IMR-90 (cell line): ENCODE results near the gene MRPL4. TPM values are rescaled to one million over a fixed set of nuclear protein-coding genes. Genes with fewer than 3 reads are reported as not detected.

ENCODE experiments used
- ATAC-seq: fragments of 200-7000 bp; cut with Tn5 transposase; 2 replicates; pipeline ENCODE4 v1.9.1; 2020; ENCODE audit warnings: low read depth, mild to moderate bottlenecking, moderate library complexity
- BruUV-seq: library from RNA; stranded (reverse); fragments of 400-500 nt; replicated peaks from 2 replicates; lab custom pipeline; 2021; lab: Mats Ljungman, UMichigan
- CTCF ChIA-PET: fragments of 300-600 bp; formaldehyde crosslinking; extraction: SDS; loops from one replicate; lab custom pipeline; 2021; ENCODE audit warnings: antibody characterized with exemption; lab: Yijun Ruan, JAX
- POLR2A ChIA-PET: fragments of 300-600 bp; sonication (Branson Sonifier 250); formaldehyde crosslinking; loops from one replicate; lab custom pipeline; 2022; ENCODE audit warnings: antibody characterized with exemption; ENCODE audit not compliant: unreplicated experiment; lab: Charles Lee
- DNase-seq: peaks from one replicate; pipeline ENCODE4 v3.0.0; 2013
- H2AFZ ChIP-seq: replicated peaks from 2 replicates; pipeline ENCODE3; 2013; ENCODE audit warnings: low read length, mild to moderate bottlenecking; ENCODE audit not compliant: poor library complexity
- H2AK5ac ChIP-seq: 2 replicates; pipeline ENCODE4 v1.6.1; 2013; ENCODE audit warnings: low read depth, low read length, inconsistent platforms
- H2AK9ac ChIP-seq: replicated peaks from 2 replicates; pipeline ENCODE3; 2013; ENCODE audit warnings: mild to moderate bottlenecking, low read depth, low read length, moderate library complexity; ENCODE audit not compliant: poor library complexity
- H2BK120ac ChIP-seq: 2 replicates; pipeline ENCODE4 v1.6.1; 2013; ENCODE audit warnings: low read depth, low read length, inconsistent platforms
- H2BK15ac ChIP-seq: 3 replicates; pipeline ENCODE4 v1.6.1; 2013; ENCODE audit warnings: low read depth, low read length, inconsistent platforms
- H2BK20ac ChIP-seq: 2 replicates; pipeline ENCODE4 v1.6.1; 2013; ENCODE audit warnings: low read depth, mild to moderate bottlenecking, inconsistent platforms, low read length, moderate library complexity
- H2BK5ac ChIP-seq: 2 replicates; pipeline ENCODE4 v1.6.1; 2013; ENCODE audit warnings: mild to moderate bottlenecking, low read depth, low read length, inconsistent platforms; ENCODE audit not compliant: poor library complexity, severe bottlenecking
- H3K14ac ChIP-seq: replicated peaks from 2 replicates; pipeline ENCODE4 v1.6.1; 2013; ENCODE audit warnings: low read depth, low read length, inconsistent platforms
- H3K18ac ChIP-seq: 2 replicates; pipeline ENCODE4 v1.6.1; 2013; ENCODE audit warnings: low read depth, low read length, control low read depth
- H3K23ac ChIP-seq: 2 replicates; pipeline ENCODE4 v1.6.1; 2013; ENCODE audit warnings: low read depth, low read length, inconsistent platforms
- H3K27ac ChIP-seq: 2 replicates; pipeline ENCODE4 v1.5.1; 2013; ENCODE audit warnings: mild to moderate bottlenecking, control low read depth, low read length; ENCODE audit not compliant: insufficient read depth
- H3K27me3 ChIP-seq: 2 replicates; pipeline ENCODE4 v1.6.1; 2013; ENCODE audit warnings: low read length; ENCODE audit not compliant: control insufficient read depth, insufficient read depth
- H3K36me3 ChIP-seq: 2 replicates; pipeline ENCODE4 v1.6.1; 2013; ENCODE audit warnings: low read length, mixed read lengths; ENCODE audit not compliant: control insufficient read depth, insufficient read depth
- H3K4ac ChIP-seq: 2 replicates; pipeline ENCODE4 v1.6.1; 2013; ENCODE audit warnings: low read depth, low read length, inconsistent platforms
- H3K4me1 ChIP-seq: 2 replicates; pipeline ENCODE4 v1.6.1; 2013; ENCODE audit warnings: low read length, mixed read lengths; ENCODE audit not compliant: control insufficient read depth, insufficient read depth
- H3K4me2 ChIP-seq: 2 replicates; pipeline ENCODE4 v1.6.1; 2013; ENCODE audit warnings: low read depth, mild to moderate bottlenecking, control low read depth, low read length, moderate library complexity
- H3K4me3 ChIP-seq: 2 replicates; pipeline ENCODE4 v1.5.1; 2013; ENCODE audit warnings: low read depth, mild to moderate bottlenecking, control low read depth, low read length, moderate library complexity; ENCODE audit not compliant: insufficient read depth
- H3K56ac ChIP-seq: 2 replicates; pipeline ENCODE4 v1.6.1; 2013; ENCODE audit warnings: low read length, inconsistent platforms; ENCODE audit not compliant: insufficient read depth; ENCODE audit errors: extremely low read depth
- H3K79me1 ChIP-seq, 2 experiments: 2 replicates each; pipeline ENCODE4 v1.6.1; 2013; ENCODE audit warnings: low read length in 2 of 2, inconsistent platforms in 1 of 2, low read depth in 1 of 2
- H3K9ac ChIP-seq: 2 replicates; pipeline ENCODE4 v1.6.1; 2013; ENCODE audit warnings: low read depth, low read length, control low read depth
- H3K9me1 ChIP-seq: 2 replicates; pipeline ENCODE4 v1.6.1; 2013; ENCODE audit warnings: low read length, inconsistent platforms; ENCODE audit not compliant: insufficient read depth
- H3K9me3 ChIP-seq: 2 replicates; pipeline ENCODE4 v1.6.1; 2013; ENCODE audit warnings: low read length; ENCODE audit not compliant: control insufficient read depth, insufficient read depth
- H4K20me1 ChIP-seq: 2 replicates; pipeline ENCODE4 v1.6.1; 2013; ENCODE audit warnings: low read length, inconsistent platforms; ENCODE audit not compliant: insufficient read depth
- H4K5ac ChIP-seq: 2 replicates; pipeline ENCODE4 v1.6.1; 2013; ENCODE audit warnings: mild to moderate bottlenecking, low read depth, low read length, control low read depth
- H4K8ac ChIP-seq, 2 experiments: 2 replicates each; pipeline ENCODE4 v1.6.1; 2013; ENCODE audit warnings: low read depth in 2 of 2, low read length in 2 of 2, control low read depth in 1 of 2, inconsistent platforms in 1 of 2
- H4K91ac ChIP-seq: 2 replicates; pipeline ENCODE4 v1.6.1; 2013; ENCODE audit warnings: low read depth, low read length, inconsistent platforms; ENCODE audit not compliant: insufficient read depth
- POLR2A ChIP-seq: IDR thresholded peaks from 2 replicates; pipeline ENCODE4 v1.6.1; 2012; ENCODE audit warnings: mild to moderate bottlenecking, low read depth, low read length
- WGBS, 2 experiments: methylation state at CpG; one replicate each; pipeline versions ENCODE4 v1.1.5 to v1.1.7; 2013; ENCODE audit warnings: missing lambda C conversion rate in 2 of 2; ENCODE audit not compliant: insufficient read length in 1 of 2; ENCODE audit errors: extremely low coverage in 2 of 2; 5-methylcytosine and 5-hydroxymethylcytosine counted together
- dilution Hi-C: fragments of 300-500 bp; cut with HindIII; formaldehyde crosslinking; loops from one replicate; pipeline ENCODE4 v1.14.3; 2018; ENCODE audit warnings: low sequenced_read_pairs; ENCODE audit not compliant: unreplicated experiment
- in situ Hi-C: fragments of 300-500 bp; cut with MboI; formaldehyde crosslinking; loops from 3 replicates; pipeline ENCODE4 v1.14.3; 2019; ENCODE audit warnings: low sequenced_read_pairs, inconsistent platforms, mixed read lengths
- intact Hi-C: fragments of 100-400 bp; cut with micrococcal nuclease; formaldehyde crosslinking; loops from 2 replicates; pipeline ENCODE4 v1.10.0; 2022
- polyA plus RNA-seq, 3 experiments: library from polyadenylated mRNA; depleted of rRNA; stranded (reverse); fragments of >200 nt; gene quantifications; 2 replicates each; pipeline ENCODE4 v1.2.3, GENCODE V29; 2012; ENCODE audit warnings: low replicate concordance in 1 of 3
- total RNA-seq: library from RNA; depleted of rRNA; stranded (reverse); fragments of >200 nt; gene quantifications from 2 replicates; pipeline ENCODE4 v1.2.3, GENCODE V29; 2012

The MRPL4 gene
- total and polyA plus RNA-seq, 2 of the 4 experiments (the other 2 are of a cell fraction), result 32.8 to 108 TPM

- H2AFZ ChIP-seq, result no peak overlapping the region
- no peak for DNase-seq
- H3K4me2 ChIP-seq, result no peak overlapping the region
- H3K36me3 ChIP-seq, result no peaks in the 10 kb centered on the region
- no peak overlapping the region for H2BK5ac ChIP-seq
- intact Hi-C loops (no loop called here), in situ Hi-C loops (no loop called here), dilution Hi-C loops (no loop called here)
- H3K4me1 ChIP-seq, result peaks cover 7% of the 10 kb centered on the region
- no peak overlapping the region for H3K18ac ChIP-seq
- H3K27me3 ChIP-seq, result no peaks in the 10 kb centered on the region
- H4K5ac ChIP-seq, result no peak overlapping the region
- no peak overlapping the region for H4K8ac ChIP-seq
- H3K56ac ChIP-seq, result no peak overlapping the region
- H2AK9ac ChIP-seq, result no peak overlapping the region
- no peak overlapping the region for H3K4me3 ChIP-seq
- H2BK20ac ChIP-seq, result no peak overlapping the region
- no peak for ATAC-seq
- H3K79me1 ChIP-seq, result no peaks in the 10 kb centered on the region
- POLR2A ChIA-PET, result interaction anchor here (0.6 kb wide), 1 partner anchor 96 kb away, joined by 15 read pairs; no protein-coding TSS in a partner anchor
- peaks cover 4% of the 10 kb centered on the region; the same call in 1 of the 2 replicates for H3K9me3 ChIP-seq
- no peak overlapping the region for H3K27ac ChIP-seq
- no peak overlapping the region for H3K23ac ChIP-seq
- no peaks in the 10 kb centered on the region for H4K20me1 ChIP-seq
- no peaks in the 10 kb centered on the region for H3K9me1 ChIP-seq
- no peak overlapping the region for H2BK120ac ChIP-seq
- H3K9ac ChIP-seq, result no peak overlapping the region
- no peak overlapping the region for H4K91ac ChIP-seq
- H2AK5ac ChIP-seq, result no peak overlapping the region
- no CpG with 5 or more reads among the region's 3 CpGs for WGBS, 2 experiments
- no TSS peak for BruUV-seq
- H3K14ac ChIP-seq, result no peak overlapping the region
- CTCF ChIA-PET, result no interaction called here
- H2BK15ac ChIP-seq, result no peak overlapping the region
- TF ChIP-seq POLR2A, result no peak
- no peak overlapping the region for H3K4ac ChIP-seq
Observed at GRCh38 chr19:10203686-10204085, 48.3 kb upstream of the MRPL4 start.
